Measurements from ENCODE around the gene ARHGAP18. TPM values are rescaled to one million over a fixed set of nuclear protein-coding genes. Genes with fewer than 3 reads are reported as not detected.
A peak's percentile ranks its signal among the peaks of the same experiment; 100 is the strongest.

Gene ARHGAP18
- total and polyA plus RNA-seq, 2 of the 13 experiments (the other 11 are each of a cell fraction or from before 2014, with no cell fraction given) = 58.2 to 115 TPM

DNA sequence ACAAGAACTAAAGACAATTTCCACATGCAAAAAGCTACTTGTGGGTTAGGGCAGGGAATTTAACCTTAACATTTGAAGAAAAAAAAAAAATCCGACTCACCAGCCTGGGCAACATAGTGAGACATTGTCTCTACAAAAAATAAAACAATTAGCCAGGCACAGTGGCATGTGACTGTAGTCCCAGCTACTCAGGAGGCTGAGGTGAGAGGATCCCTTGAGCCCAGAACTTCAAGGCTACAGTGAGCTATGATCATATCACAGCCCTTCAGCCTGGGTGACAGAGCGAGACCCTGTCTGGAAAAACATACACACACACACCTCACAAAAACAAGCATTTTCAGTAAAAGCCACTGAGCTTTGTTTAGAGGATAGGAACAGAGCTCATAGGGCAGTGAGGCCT lies 56.2 kb downstream of the ARHGAP18 start (continued):
- TF ChIP-seq, protein P1, sequence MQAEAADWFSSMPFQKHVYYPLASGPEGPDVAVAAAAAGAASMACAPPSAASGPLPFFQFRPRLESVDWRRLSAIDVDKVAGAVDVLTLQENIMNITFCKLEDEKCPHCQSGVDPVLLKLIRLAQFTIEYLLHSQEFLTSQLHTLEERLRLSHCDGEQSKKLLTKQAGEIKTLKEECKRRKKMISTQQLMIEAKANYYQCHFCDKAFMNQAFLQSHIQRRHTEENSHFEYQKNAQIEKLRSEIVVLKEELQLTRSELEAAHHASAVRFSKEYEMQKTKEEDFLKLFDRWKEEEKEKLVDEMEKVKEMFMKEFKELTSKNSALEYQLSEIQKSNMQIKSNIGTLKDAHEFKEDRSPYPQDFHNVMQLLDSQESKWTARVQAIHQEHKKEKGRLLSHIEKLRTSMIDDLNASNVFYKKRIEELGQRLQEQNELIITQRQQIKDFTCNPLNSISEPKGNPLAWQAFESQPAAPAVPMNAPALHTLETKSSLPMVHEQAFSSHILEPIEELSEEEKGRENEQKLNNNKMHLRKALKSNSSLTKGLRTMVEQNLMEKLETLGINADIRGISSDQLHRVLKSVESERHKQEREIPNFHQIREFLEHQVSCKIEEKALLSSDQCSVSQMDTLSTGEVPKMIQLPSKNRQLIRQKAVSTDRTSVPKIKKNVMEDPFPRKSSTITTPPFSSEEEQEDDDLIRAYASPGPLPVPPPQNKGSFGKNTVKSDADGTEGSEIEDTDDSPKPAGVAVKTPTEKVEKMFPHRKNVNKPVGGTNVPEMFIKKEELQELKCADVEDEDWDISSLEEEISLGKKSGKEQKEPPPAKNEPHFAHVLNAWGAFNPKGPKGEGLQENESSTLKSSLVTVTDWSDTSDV (CRISPR knock-in tag; IDR thresholded peaks at IDR 0.05) = no peak
- TF ChIP-seq DNMT1 (CRISPR knock-in tag; IDR thresholded peaks at IDR 0.05) = no peak
- no peak for TF ChIP-seq PLSCR1 (CRISPR knock-in tag; IDR thresholded peaks at IDR 0.05; ENCODE audit: borderline replicate concordance)
- no peak for TF ChIP-seq SOX13 (IDR thresholded peaks at IDR 0.05)
- TF ChIP-seq SOX13 (CRISPR knock-in tag; conservative IDR thresholded peaks at IDR 0.05 in 1 of 2, IDR thresholded peaks at IDR 0.05 in 1 of 2) = peak in 1 of 2 experiments; percentile 26; a peak in 1 of 4 replicates
- peak; percentile 60; the same call in 1 of the 2 replicates for TF ChIP-seq ZNF121 (CRISPR knock-in tag; IDR thresholded peaks at IDR 0.05)
- no peak for TF ChIP-seq ZNF879 (CRISPR knock-in tag; IDR thresholded peaks at IDR 0.05)
- TF ChIP-seq ONECUT2 (CRISPR knock-in tag; IDR thresholded peaks at IDR 0.05) = no peak
- no peak for TF ChIP-seq ZNF629 (CRISPR knock-in tag; conservative IDR thresholded peaks at IDR 0.05)
- no peak for TF ChIP-seq CHD4 (IDR thresholded peaks at IDR 0.05; ENCODE audit: borderline replicate concordance, low read length)
- TF ChIP-seq SALL1 (CRISPR knock-in tag; IDR thresholded peaks at IDR 0.05) = peak; percentile 41; the same call in 1 of the 2 replicates
- TF ChIP-seq, protein P2, sequence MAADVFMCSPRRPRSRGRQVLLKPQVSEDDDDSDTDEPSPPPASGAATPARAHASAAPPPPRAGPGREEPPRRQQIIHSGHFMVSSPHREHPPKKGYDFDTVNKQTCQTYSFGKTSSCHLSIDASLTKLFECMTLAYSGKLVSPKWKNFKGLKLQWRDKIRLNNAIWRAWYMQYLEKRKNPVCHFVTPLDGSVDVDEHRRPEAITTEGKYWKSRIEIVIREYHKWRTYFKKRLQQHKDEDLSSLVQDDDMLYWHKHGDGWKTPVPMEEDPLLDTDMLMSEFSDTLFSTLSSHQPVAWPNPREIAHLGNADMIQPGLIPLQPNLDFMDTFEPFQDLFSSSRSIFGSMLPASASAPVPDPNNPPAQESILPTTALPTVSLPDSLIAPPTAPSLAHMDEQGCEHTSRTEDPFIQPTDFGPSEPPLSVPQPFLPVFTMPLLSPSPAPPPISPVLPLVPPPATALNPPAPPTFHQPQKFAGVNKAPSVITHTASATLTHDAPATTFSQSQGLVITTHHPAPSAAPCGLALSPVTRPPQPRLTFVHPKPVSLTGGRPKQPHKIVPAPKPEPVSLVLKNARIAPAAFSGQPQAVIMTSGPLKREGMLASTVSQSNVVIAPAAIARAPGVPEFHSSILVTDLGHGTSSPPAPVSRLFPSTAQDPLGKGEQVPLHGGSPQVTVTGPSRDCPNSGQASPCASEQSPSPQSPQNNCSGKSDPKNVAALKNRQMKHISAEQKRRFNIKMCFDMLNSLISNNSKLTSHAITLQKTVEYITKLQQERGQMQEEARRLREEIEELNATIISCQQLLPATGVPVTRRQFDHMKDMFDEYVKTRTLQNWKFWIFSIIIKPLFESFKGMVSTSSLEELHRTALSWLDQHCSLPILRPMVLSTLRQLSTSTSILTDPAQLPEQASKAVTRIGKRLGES (CRISPR knock-in tag; IDR thresholded peaks at IDR 0.05; ENCODE audit: borderline replicate concordance) = no peak
- TF ChIP-seq TEAD3 (CRISPR knock-in tag; optimal IDR thresholded peaks at IDR 0.05; ENCODE audit: borderline replicate concordance) = peak; percentile 35
- no peak for TF ChIP-seq NFAT5 (CRISPR knock-in tag; IDR thresholded peaks at IDR 0.05)
- TF ChIP-seq SOX5 (CRISPR knock-in tag; IDR thresholded peaks at IDR 0.05; ENCODE audit: borderline replicate concordance) = peak; percentile 16; the same call in 1 of the 2 replicates
- TF ChIP-seq ZNF607 (CRISPR knock-in tag; IDR thresholded peaks at IDR 0.05; ENCODE audit: borderline replicate concordance) = no peak
- peak; percentile 28; the same call in 1 of the 2 replicates for TF ChIP-seq ZMYM4 (CRISPR knock-in tag; IDR thresholded peaks at IDR 0.05)
- TF ChIP-seq RBM22 (optimal IDR thresholded peaks at IDR 0.05; ENCODE audit: low read length) = no peak
- no peak for TF ChIP-seq ZNF878 (CRISPR knock-in tag; IDR thresholded peaks at IDR 0.05)
- TF ChIP-seq HNF4A (CRISPR knock-in tag; IDR thresholded peaks at IDR 0.05) = 0 out of 2 replicates have a peak, but pooled peaks have one; percentile 8
